ENCODE results near the gene RPRD1B.

- TF ChIP-seq CTCF (IDR thresholded peaks at IDR 0.05) (no peak), ZFX (IDR thresholded peaks at IDR 0.05; ENCODE audit: borderline replicate concordance) (no peak)
Observed at GRCh38 chr20:38055848-38056247, 22.3 kb downstream of the RPRD1B start.
